Spinal cord (tissue), 10 donors: ENCODE results near the gene ST6GALNAC5. TPM values are rescaled to one million over a fixed set of nuclear protein-coding genes. Genes with fewer than 3 reads are reported as not detected.

Source experiments
- DNase-seq, 6 donors: peaks; one replicate each; pipeline versions ENCODE4 v3.0.0 to v3.0.0-alpha.2; 2013 to 2015; ENCODE audit warnings: low spot score in 6 of 6, low read depth in 4 of 6
- H3K27ac ChIP-seq: one replicate; pipeline ENCODE4 v1.5.1; 2013; ENCODE audit warnings: low read depth, low read length, control low read depth
- H3K27me3 ChIP-seq: one replicate; pipeline ENCODE4 v1.6.1; 2013; ENCODE audit warnings: low read length; ENCODE audit not compliant: control insufficient read depth, insufficient read depth
- H3K36me3 ChIP-seq: one replicate; pipeline ENCODE4 v1.6.1; 2013; ENCODE audit warnings: low read length; ENCODE audit not compliant: control insufficient read depth, insufficient read depth
- H3K4me1 ChIP-seq: one replicate; pipeline ENCODE4 v1.6.1; 2013; ENCODE audit warnings: low read length; ENCODE audit not compliant: control insufficient read depth, insufficient read depth
- H3K4me3 ChIP-seq: one replicate; pipeline ENCODE4 v1.5.1; 2013; ENCODE audit warnings: low read depth, low read length, control low read depth
- H3K9me3 ChIP-seq: one replicate; pipeline ENCODE4 v1.6.1; 2013; ENCODE audit warnings: low read length; ENCODE audit not compliant: control insufficient read depth, insufficient read depth
- WGBS: methylation state at CpG from one replicate; pipeline ENCODE4 v1.1.5; 2013; ENCODE audit warnings: missing lambda C conversion rate; ENCODE audit not compliant: insufficient coverage; 5-methylcytosine and 5-hydroxymethylcytosine counted together
- polyA plus RNA-seq, 2 donors: library from polyadenylated mRNA; unstranded; fragments of 120-200 nt; gene quantifications; one replicate each; pipeline ENCODE4 v1.2.1, GENCODE V29; 2013; ENCODE audit not compliant: insufficient read length in 2 of 2
- total RNA-seq, 2 donors: library from RNA; depleted of rRNA in 1 of 2; stranded (reverse); fragments of 120-200 nt in 1 of 2; fragments of >200 nt in 1 of 2; gene quantifications; one replicate each; pipeline versions ENCODE4 v1.2.3 to v1.2.4, GENCODE V29; 2013 to 2014
- donor health status: healthy.

Gene ST6GALNAC5
- total and polyA plus RNA-seq, 4 donors: 11.0 to 21.3 (median 17.8) TPM

DNA sequence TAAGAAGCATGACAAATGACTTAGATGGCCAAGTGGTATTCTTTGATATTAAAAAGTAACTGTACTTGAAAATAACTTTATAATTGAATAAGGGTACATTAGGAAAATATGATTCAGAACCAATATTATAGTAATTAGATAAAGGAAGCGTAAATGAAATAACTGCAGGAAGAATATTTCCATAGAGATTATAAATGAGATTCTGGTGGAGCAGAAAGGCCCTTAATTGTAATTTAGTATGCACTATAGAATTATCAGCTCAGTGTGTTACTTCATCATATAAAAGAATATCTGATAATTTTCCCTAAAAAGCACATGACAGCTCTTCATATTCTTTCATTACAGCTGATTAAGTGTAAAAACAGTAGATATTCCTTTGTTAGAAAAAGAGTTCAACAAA, 180.3 kb downstream of the ST6GALNAC5 start:
- H3K4me3 ChIP-seq: no peak overlapping the region
- H3K9me3 ChIP-seq: no peaks in the 10 kb centered on the region
- no peaks in the 10 kb centered on the region for H3K36me3 ChIP-seq
- no peaks in the 10 kb centered on the region for H3K27me3 ChIP-seq
- WGBS: no CpG with 5 or more reads among the region's 1 CpG
- no peak overlapping the region for H3K27ac ChIP-seq
- no peaks in the 10 kb centered on the region for H3K4me1 ChIP-seq
- peak in 1 of 6 donors; percentile 56 for DNase-seq

DNA sequence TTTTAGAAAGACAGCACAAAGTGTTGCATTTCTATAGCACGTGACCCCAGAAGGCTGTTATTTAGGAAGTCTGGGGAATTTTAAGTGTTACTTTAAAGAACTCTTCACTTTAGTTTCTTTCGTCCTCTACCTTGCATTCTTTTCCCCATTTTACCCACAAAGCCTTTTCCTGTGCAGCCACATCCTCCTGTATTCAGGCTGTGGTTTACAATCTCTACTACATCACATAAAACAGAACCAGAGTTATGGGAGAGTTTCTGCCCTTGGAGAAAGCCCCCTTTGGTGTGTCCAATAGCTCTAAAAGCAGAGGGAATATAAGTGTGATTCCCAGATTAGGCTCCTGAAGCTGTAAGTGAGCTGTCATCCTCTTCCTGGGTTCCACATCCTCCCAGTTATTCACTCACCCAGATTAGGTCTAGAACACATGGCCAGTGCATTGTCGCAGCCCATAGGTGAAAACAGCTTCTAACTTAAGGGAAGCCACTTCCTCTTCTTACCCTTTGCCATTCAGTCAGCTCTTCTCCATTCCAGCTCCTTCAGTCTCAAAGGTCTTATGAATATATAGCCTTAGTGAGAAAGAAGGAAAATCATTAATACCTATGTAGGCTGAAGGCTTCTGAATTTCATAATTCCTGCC, 180.8 kb downstream of the ST6GALNAC5 start:
- H3K4me3 ChIP-seq: no peak overlapping the region
- no peaks in the 10 kb centered on the region for H3K36me3 ChIP-seq
- H3K4me1 ChIP-seq: no peaks in the 10 kb centered on the region
- H3K9me3 ChIP-seq: no peaks in the 10 kb centered on the region
- no peak overlapping the region for H3K27ac ChIP-seq
- WGBS: no CpG with 5 or more reads among the region's 3 CpGs
- no peaks in the 10 kb centered on the region for H3K27me3 ChIP-seq
- no peak for DNase-seq

DNA sequence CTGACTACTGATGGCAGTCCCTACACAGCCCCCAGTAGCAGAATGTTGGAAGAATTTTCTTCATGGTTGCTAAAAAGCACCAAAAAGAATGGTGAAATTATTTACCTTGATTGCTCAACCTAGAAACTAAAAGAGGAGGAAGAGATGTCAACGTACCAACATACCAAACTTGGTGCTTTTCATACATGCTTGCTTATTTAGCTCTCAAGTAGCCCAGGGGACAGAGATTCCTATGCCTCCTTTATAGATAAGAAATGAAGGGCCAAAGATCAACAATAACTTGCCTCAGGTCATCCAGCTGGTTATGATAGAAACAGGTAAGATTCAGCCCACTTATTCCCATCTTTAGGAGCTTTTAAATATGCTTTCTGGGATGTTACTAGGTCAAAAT, 181.3 kb downstream of the ST6GALNAC5 start:
- DNase-seq: no peak
- Histone ChIP-seq H3K4me1 (no peaks in the 10 kb centered on the region), H3K4me3 (no peak overlapping the region), H3K9me3 (no peaks in the 10 kb centered on the region), H3K27ac (no peak overlapping the region), H3K36me3 (no peaks in the 10 kb centered on the region), H3K27me3 (no peaks in the 10 kb centered on the region)
- WGBS: no CpG with 5 or more reads among the region's 1 CpG

DNA sequence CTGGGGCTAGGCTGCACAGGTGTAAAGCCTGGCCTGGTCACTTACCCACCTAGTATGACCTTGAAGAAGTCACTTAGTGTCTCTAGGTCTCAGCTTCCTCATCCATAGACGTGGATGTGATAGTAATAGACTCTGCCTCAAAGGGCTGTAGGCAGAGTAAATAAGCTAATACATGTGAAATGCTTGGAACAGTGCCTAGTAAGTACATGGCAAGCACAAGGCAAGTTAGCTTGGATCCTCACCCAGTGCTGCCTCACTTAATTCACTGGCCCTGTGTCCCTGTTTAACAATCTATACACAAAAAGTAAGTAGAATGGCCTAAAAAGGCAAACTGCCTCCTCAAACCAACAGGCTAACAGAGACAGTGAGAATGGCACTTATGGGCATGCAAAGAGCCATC, 184.1 kb downstream of the ST6GALNAC5 start:
- H3K27me3 ChIP-seq: no peaks in the 10 kb centered on the region
- no peaks in the 10 kb centered on the region for H3K9me3 ChIP-seq
- peak in 2 of 6 donors; percentile 49 to 65 for DNase-seq
- H3K36me3 ChIP-seq: no peaks in the 10 kb centered on the region
- no peaks in the 10 kb centered on the region for H3K4me1 ChIP-seq
- H3K4me3 ChIP-seq: no peak overlapping the region
- no peak overlapping the region for H3K27ac ChIP-seq
- no CpG with 5 or more reads among the region's 1 CpG for WGBS

DNA sequence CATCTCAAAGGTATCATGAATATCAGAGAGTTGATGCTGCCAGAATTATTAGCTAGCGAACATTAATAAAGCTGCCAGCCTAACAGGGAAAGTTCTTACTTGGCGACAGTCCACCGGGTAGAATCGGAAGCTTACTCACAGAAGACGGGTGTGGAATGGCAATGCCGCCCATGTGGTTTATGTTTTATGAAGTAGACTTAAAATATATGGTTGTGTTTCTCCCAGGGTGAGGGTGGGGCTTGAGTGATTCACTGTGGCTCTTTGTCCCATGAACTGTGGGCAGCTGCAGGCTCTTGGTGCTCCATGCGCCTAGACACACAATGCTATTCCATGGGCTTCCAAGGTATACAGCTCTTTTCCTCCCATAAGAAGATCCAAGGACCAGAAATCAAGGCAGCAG, 189.2 kb downstream of the ST6GALNAC5 start:
- Histone ChIP-seq H3K27me3 (no peaks in the 10 kb centered on the region), H3K27ac (no peak overlapping the region), H3K36me3 (no peaks in the 10 kb centered on the region), H3K4me1 (no peaks in the 10 kb centered on the region), H3K9me3 (no peaks in the 10 kb centered on the region), H3K4me3 (no peak overlapping the region)
- peak in 1 of 6 donors; percentile 69 for DNase-seq
- WGBS: 87% methylated on average over 7 of the region's 7 CpGs

- H3K4me3 ChIP-seq: no peak overlapping the region
- H3K36me3 ChIP-seq: no peaks in the 10 kb centered on the region
- no peaks in the 10 kb centered on the region for H3K27me3 ChIP-seq
- H3K27ac ChIP-seq: no peak overlapping the region
- WGBS: 84% methylated on average over 4 of the region's 7 CpGs
- DNase-seq: no peak
- H3K4me1 ChIP-seq: no peaks in the 10 kb centered on the region
- H3K9me3 ChIP-seq: no peaks in the 10 kb centered on the region
These were observed 190.8 kb downstream of the ST6GALNAC5 start for GRCh38 chr1:77057994-77058585.

DNA sequence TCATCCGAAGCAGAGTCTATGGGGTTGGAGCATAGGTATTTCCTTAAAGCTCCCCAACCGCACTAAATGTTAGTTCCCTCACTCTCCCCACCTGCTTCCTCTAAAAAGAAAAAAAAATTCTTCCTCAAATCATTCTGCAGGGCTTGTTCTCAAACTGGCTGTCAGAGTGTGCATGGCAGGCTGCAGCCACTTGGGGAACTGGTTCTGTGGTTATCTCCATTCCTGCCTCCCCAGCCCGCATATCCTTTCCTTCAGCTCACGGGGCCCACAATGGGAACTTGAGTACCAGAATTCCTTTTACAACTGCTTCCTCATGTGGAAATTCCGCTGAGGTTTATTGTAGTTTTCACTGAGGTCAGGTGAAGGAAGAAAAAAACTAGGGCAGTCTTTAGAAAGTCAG, 192.7 kb downstream of the ST6GALNAC5 start:
- Histone ChIP-seq H3K27ac (no peak overlapping the region), H3K9me3 (no peaks in the 10 kb centered on the region), H3K27me3 (no peaks in the 10 kb centered on the region), H3K36me3 (no peaks in the 10 kb centered on the region), H3K4me1 (no peaks in the 10 kb centered on the region), H3K4me3 (no peak overlapping the region)
- 67% methylated on average over 1 of the region's 5 CpGs for WGBS
- no peak for DNase-seq

GRCh38 chr1:77061162-77061561, 193.9 kb downstream of the ST6GALNAC5 start:
- H3K9me3 ChIP-seq: no peaks in the 10 kb centered on the region
- H3K4me3 ChIP-seq: no peak overlapping the region
- H3K27me3 ChIP-seq: no peaks in the 10 kb centered on the region
- no peak overlapping the region for H3K27ac ChIP-seq
- no peaks in the 10 kb centered on the region for H3K36me3 ChIP-seq
- peak in 2 of 6 donors; percentile 57 to 61 for DNase-seq
- H3K4me1 ChIP-seq: no peaks in the 10 kb centered on the region
- WGBS: 43% methylated on average over 1 of the region's 3 CpGs

GRCh38 chr1:77063118-77063517, 195.8 kb downstream of the ST6GALNAC5 start:
- H3K27ac ChIP-seq: no peak overlapping the region
- H3K4me3 ChIP-seq: no peak overlapping the region
- no peaks in the 10 kb centered on the region for H3K4me1 ChIP-seq
- H3K36me3 ChIP-seq: no peaks in the 10 kb centered on the region
- no peak for DNase-seq
- 92% methylated on average over 2 of the region's 4 CpGs for WGBS
- H3K9me3 ChIP-seq: no peaks in the 10 kb centered on the region
- no peaks in the 10 kb centered on the region for H3K27me3 ChIP-seq

GRCh38 chr1:77064246-77064645, 197.0 kb downstream of the ST6GALNAC5 start:
- H3K36me3 ChIP-seq: no peaks in the 10 kb centered on the region
- H3K27me3 ChIP-seq: no peaks in the 10 kb centered on the region
- no peak overlapping the region for H3K4me3 ChIP-seq
- H3K27ac ChIP-seq: no peak overlapping the region
- WGBS: 52% methylated on average over 2 of the region's 2 CpGs
- H3K9me3 ChIP-seq: no peaks in the 10 kb centered on the region
- H3K4me1 ChIP-seq: no peaks in the 10 kb centered on the region
- DNase-seq: no peak
